Lower leg skin (tissue), 3 donors: ENCODE data around the gene NRXN2.

Source experiments
- POLR2A ChIP-seq, 2 donors: fragments of 450-650 bp; IDR thresholded peaks; one replicate each; pipeline ENCODE4 v1.6.1; 2016 to 2017; ENCODE audit warnings: antibody characterized with exemption in 2 of 2, mild to moderate bottlenecking in 1 of 2, moderate library complexity in 1 of 2
- TF ChIP-seq, protein P1 (sequence below), 3 donors: fragments of 450-650 bp; IDR thresholded peaks; one replicate each; pipeline ENCODE4 v1.5.1; 2016; ENCODE audit warnings: antibody characterized with exemption in 3 of 3, mild to moderate bottlenecking in 3 of 3, moderate library complexity in 2 of 3

DNA sequence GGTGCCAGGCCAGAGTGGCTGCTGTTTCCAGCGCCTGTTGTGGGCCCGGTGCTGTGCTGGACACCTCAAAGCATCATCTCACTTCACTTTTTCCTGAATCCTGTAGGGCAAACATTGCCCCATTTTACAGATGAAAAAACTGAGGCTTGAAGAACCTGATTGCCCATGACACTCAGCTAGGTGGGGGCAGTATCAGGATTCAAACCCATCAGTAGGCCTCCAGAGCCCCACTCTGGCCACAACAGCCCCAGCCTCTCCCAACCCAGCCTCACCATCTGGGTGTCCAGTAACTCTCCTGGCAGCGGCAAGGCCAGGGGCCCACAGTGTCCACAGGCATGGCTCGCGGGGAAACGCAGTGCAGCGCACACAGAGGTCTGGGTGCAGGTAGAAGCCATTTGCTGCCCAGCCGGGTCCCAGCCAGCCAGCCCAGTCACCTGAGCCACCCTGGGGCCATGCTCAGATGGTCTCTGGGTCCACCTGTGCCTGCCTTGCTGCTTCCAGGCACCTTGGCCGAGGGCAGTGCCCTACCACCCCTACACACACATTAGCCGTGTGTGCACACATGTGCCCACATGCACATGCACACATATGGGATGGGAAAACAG is 120.4 kb downstream of the NRXN2 start:
- TF ChIP-seq, protein P1, sequence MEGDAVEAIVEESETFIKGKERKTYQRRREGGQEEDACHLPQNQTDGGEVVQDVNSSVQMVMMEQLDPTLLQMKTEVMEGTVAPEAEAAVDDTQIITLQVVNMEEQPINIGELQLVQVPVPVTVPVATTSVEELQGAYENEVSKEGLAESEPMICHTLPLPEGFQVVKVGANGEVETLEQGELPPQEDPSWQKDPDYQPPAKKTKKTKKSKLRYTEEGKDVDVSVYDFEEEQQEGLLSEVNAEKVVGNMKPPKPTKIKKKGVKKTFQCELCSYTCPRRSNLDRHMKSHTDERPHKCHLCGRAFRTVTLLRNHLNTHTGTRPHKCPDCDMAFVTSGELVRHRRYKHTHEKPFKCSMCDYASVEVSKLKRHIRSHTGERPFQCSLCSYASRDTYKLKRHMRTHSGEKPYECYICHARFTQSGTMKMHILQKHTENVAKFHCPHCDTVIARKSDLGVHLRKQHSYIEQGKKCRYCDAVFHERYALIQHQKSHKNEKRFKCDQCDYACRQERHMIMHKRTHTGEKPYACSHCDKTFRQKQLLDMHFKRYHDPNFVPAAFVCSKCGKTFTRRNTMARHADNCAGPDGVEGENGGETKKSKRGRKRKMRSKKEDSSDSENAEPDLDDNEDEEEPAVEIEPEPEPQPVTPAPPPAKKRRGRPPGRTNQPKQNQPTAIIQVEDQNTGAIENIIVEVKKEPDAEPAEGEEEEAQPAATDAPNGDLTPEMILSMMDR (IDR thresholded peaks at IDR 0.05), result no peak
- TF ChIP-seq POLR2A (IDR thresholded peaks at IDR 0.05), result no peak
